RPMI7951 (cell line): ENCODE results near the gene FGGY. TPM values are rescaled to one million over a fixed set of nuclear protein-coding genes. Genes with fewer than 3 reads are reported as not detected.
A peak's percentile ranks its signal among the peaks of the same experiment; 100 is the strongest.
"Not testable (repeated sequence)": the region's sequence is repeated elsewhere in the genome, so short reads cannot be mapped to it uniquely, and the experiment has no call there.

ENCODE experiments used
- DNase-seq: peaks from one replicate; pipeline ENCODE4 v3.0.0-alpha.2; 2012; ENCODE audit warnings: low read depth
- total RNA-seq: library from RNA; depleted of rRNA; stranded (reverse); fragments of >200 nt; shearing (Covaris generic); gene quantifications from 2 replicates; pipeline ENCODE4 v1.2.3, GENCODE V29; 2014

Gene FGGY
- total RNA-seq, 1 experiment from 2014 or later, result 7.2 TPM

GRCh38 chr1:59289570-59289969, 7.3 kb upstream of the FGGY start:
- DNase-seq, result no peak

DNA sequence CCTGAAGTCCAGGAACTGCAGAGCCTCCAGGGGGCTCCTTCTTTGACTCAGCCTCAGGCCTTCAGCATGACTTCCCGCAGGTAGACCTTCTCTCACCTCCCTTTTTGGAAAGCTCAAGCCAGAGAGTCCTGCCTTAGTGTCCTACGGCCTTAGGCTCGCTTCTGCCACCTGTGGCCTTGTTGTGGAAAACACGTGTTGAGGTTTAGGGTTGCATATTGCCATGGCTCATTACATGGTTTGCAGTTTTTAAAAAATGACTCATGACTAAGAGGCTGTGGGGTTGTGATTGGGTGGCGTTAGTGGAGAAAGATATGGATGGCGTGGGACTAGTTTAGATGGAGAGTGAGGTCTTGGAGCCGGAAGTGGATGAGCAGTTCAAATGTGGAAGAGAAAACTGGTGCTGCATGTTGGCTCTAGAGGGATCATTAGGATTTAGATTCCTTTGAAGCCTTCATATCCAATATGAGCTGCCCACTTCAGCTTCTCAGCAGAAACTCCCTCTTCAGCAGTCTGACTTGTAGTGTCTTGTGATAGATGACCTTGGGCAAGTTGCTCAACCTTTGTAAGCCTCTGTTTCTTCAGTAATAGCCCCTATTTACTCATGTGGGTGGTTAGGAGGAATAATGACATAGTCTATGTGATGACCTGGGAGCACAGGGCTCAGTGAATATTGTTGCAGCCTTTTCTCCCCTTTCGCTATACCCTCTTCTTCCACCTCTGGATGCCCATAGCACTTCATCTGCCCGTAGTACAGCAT, 6.5 kb upstream of the FGGY start:
- DNase-seq, result peak; percentile 84

- no peak for DNase-seq
Observed at GRCh38 chr1:59291561-59291960, 5.3 kb upstream of the FGGY start.

DNA sequence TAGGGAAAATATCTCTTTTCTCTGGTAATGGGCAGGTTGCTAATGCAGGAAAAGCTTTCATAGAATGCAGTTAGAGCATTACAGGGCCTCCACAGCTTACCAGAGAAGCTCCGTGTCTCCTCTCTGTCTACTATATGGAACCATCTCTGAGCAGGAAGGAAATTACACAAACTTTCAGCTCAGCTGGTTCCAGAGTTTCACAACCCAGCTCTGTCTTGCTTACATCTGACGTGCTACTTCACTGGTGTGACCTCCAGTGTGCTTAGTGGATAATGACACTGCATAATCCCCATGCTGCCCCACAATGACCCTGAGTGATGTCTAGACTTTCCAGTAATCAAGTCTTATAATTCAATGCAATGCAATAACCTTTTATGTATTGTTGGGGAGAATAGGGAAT, 4.3 kb upstream of the FGGY start:
- peak; percentile 41 for DNase-seq

DNA sequence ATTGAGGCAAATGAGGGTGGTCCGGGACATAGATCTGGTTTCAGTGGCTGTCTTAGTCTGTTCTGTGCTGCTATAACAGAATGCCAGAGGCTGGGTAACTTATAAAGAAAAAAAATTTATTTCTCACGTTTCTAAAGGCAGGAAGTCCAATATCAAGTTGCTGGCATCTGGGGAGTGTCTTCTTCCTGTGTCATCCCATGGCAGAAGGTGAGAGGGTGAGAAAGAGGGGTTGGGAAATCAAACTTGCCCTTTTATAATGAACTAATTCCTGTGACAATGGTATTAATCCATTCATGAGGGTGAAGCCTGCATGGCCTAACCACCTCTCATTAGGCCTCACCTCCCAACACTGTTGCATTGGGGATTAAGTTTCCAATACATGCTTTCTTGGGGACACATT, 3.7 kb upstream of the FGGY start:
- no peak for DNase-seq

DNA sequence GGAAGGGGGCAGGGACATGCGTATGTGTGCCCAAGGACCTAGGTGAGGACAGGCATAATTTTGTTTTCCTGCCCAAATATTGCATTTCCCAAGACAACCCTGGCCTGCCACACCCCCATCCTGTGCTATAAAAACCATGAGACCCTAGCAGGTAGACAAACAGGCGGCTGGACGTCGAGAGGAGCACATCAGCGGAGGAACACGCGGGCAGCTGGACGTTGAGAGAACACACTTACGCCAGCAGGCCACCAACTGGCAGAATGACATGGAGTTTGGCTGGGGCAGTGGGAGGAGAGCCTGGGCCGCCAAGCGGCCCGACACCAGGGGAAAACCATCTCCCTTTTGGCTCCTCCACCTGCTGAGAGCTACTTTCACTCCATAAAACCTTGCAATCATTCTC, 3.0 kb upstream of the FGGY start:
- no peak for DNase-seq

GRCh38 chr1:59294423-59294822, 2.5 kb upstream of the FGGY start:
- no peak for DNase-seq

DNA sequence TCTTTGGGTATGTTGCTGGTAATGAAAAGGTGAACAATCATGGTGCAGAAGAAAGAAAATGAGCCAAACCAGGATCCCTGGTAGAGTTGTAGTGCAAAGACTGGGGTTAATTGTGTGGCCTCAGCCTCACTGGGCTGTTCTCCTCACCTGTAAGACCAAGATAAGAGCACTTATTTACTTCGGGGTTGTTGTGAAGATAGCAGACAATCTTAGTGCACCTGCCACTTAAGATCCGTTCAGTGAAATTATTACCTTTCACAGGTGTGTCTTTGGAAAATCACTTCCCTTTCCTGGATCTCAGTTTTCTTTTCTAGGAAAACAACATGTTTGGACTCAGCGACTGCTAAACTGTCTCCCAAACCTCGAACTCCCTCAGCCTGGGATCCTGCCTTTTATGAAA, 1.3 kb upstream of the FGGY start:
- no peak for DNase-seq

DNA sequence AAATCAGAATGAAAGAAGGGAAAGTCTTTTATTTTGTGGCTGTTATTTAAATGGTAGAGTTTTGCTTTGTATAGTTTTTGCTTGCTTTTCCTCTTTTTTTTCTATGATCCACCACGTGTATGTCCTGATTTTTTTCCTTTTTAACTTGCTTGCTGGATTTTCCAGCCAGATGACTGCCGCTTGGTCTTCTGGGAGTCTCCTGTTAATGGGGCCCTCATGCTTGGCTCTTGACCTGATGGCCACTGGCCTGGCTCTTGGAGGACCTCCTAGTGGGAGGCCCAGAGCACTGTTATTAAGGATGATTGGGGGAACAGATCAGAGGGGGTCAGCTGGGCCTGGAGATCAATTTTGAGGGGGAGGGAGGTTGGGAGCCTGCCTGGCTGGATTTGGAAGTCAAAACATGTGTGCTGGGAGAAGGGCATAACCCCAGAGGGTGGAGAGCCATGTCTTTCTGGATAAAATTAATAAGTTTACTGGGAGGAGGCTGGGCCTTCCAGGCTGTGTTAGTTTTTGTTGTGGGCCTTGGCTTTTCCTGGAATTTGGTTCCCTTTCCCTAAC, 1.2 kb downstream of the FGGY start:
- DNase-seq, result peak; percentile 14

GRCh38 chr1:59298710-59299346, 1.9 kb downstream of the FGGY start:
- DNase-seq, result peak; percentile 72

GRCh38 chr1:59299670-59300069, 2.8 kb downstream of the FGGY start:
- DNase-seq, result not testable (repeated sequence)

- DNase-seq, result no peak
Observed at GRCh38 chr1:59302297-59302696, 5.4 kb downstream of the FGGY start.

DNA sequence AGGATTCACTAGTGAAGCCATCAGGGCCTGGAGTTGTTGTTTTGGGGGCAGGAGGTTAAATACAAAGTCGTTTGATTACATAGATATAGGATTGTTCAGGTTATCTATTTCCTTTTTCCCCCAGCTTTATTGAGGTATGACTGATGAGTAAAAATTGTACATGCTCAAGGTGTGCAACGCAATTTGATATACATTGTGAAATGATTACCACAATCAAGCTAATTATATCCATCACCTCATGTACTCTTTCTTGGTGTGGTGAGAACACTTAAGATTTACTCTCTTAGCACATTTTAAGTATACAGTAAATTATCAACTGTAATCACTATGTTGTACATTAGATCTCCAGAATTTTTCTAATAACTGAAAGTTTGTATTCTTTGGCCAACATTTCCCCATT, 6.0 kb downstream of the FGGY start:
- DNase-seq, result no peak

GRCh38 chr1:59305188-59305587, 8.3 kb downstream of the FGGY start:
- DNase-seq, result no peak

DNA sequence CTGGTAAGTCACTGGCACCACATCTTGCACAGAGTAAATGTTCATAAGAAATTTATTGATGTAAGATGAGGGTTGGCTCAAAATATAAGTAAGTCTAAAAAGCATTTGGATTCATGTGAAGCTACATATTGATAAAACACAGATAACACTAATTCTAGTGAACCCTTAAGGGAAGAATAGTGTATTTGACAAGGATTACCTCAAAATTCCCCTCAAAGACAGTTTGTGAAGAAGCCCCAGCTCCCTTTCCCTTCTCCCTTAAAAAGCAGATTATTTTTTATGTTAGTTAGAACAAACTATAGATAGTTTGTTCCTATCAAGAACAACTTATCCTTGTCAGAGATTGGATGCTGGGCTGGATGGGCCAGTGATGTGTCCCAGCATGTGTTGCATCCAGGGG, 10.7 kb downstream of the FGGY start:
- no peak for DNase-seq

DNA sequence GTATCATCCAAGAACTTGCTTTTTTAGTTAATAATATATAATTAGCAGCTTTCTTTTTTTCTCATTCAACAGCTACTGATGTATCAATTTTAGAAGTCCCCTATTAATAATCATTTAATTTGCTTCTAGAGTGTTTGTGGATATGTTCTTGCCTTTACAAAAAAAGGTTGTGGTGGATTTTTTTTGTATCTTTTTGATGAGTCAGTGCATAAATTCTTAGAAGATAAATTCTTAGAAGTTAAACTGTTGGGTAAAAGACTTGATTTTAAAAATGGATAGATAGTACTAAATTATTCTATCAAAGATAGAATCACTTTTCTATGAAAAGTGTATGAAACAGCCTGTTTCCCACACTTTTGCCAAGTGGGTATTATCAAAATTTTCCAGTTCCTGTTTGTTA, 11.9 kb downstream of the FGGY start:
- no peak for DNase-seq

DNA sequence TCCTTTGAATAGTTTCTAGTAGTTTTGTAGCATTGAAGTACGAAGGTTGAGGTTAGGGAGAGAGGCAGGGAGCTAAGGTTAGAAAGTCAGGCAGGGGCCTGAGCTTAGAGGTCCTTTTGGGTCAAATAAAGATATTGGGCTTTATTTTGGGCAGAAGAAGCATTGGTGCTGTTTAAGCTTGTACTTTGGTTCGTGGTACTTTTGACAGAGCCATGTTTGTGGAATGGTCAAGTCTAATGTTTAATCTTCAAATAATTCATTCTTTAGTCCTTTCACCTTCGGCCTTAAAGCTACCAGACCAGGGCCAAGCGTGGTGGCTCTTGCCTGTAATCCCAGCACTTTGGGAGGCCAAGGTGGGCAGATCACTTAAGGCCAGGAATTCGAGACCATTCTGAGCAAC, 12.5 kb downstream of the FGGY start:
- no peak for DNase-seq

- no peak for DNase-seq
Observed at GRCh38 chr1:59309795-59310548, 13.1 kb downstream of the FGGY start.

- no peak for DNase-seq
Observed at GRCh38 chr1:59310549-59311250, 13.8 kb downstream of the FGGY start.

DNA sequence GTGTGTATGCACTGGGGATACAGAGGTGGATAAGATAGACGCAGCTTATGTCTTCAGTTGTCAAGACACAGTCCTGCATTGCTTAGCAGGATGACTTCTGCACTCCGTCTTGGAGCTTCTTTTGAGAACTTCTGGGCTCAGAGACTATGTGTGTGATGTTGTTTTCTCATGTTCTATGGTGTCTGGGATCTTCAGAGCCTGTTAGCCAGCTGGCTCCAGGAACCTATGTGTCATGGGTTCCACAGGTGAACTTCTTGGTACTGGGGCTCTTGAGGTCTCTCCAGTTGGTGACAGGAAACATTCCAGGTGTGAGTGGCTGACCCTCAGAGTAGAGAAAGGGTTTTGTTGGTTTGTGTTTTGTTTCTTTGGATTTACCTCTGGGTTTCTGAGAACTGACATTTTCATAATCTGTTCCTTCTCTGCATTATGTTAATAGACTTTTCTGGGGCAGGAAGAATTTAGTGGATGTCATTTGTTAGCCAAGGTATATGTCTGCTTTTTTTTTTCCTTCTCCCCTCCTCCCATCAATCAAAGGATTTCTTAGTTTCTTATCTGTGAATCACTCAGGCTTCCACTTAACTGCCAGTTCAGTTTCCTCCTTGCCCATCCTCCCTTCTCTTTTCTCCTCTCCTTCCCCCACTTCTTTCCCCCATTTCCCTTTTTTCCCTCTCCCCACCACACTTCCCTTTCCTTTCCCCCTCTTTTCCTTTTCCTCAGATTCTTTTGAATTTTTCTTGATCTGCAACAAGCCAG, 18.1 kb downstream of the FGGY start:
- no peak for DNase-seq
